NT2/D1 (cell line): ENCODE results near the gene CYRIA.

ENCODE experiments used
- DNase-seq: peaks from one replicate; pipeline ENCODE4 v3.0.0-alpha.2; 2011; ENCODE audit warnings: low read depth, low spot score
- H3K27me3 ChIP-seq: 2 replicates; pipeline ENCODE4 v1.6.0; 2011; ENCODE audit warnings: mild to moderate bottlenecking; ENCODE audit not compliant: insufficient read length, insufficient read depth
- H3K36me3 ChIP-seq: 2 replicates; pipeline ENCODE4 v1.6.1; 2011; ENCODE audit warnings: mild to moderate bottlenecking, low read length, mixed read lengths; ENCODE audit not compliant: insufficient read depth, insufficient read length
- H3K4me1 ChIP-seq: 2 replicates; pipeline ENCODE4 v1.5.1; 2011; ENCODE audit not compliant: insufficient read depth, insufficient read length
- H3K4me3 ChIP-seq: 2 replicates; pipeline ENCODE4 v1.5.1; 2011; ENCODE audit warnings: low read depth; ENCODE audit not compliant: insufficient read length
- H3K9ac ChIP-seq: 2 replicates; pipeline ENCODE4 v1.6.0; 2011; ENCODE audit warnings: low read depth; ENCODE audit not compliant: insufficient read length
- H3K9me3 ChIP-seq: 2 replicates; pipeline ENCODE4 v1.5.1; 2011; ENCODE audit warnings: mild to moderate bottlenecking, low read length; ENCODE audit not compliant: insufficient read depth
- SUZ12 ChIP-seq: IDR thresholded peaks from 2 replicates; pipeline ENCODE4 v1.6.1; 2011; ENCODE audit not compliant: insufficient read length, insufficient read depth; ENCODE audit errors: extremely low read depth
- YY1 ChIP-seq: IDR thresholded peaks from 2 replicates; pipeline ENCODE4 v1.6.1; 2011; ENCODE audit not compliant: insufficient read length, insufficient read depth
- ZNF274 ChIP-seq: IDR thresholded peaks from 2 replicates; pipeline ENCODE4 v1.6.1; 2011; ENCODE audit warnings: mild to moderate bottlenecking, low read depth, low read length

CYRIA gene

DNA sequence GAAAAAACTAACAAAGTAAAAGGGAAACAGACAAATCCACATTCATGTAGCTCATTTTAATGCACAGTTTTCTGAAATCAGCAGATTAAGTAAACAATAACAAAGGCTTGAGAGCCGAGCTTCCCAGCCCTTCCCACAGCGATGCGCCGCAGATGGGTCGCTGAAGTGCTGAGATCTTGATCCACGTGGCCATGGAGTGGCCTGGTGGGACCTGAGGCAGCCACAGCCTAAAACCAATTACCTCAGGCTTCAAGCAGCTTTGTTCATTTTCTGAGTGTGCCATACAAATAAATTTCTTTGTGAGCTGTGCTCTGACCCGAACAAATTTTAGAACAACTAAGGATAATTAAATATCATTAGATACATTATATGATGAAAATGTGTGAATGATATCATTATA, 25.6 kb upstream of the CYRIA start:
- H3K4me3 ChIP-seq: no peak overlapping the region
- no peak for DNase-seq
- H3K27me3 ChIP-seq: no peaks in the 10 kb centered on the region
- no peak overlapping the region for H3K9ac ChIP-seq
- H3K9me3 ChIP-seq: no peaks in the 10 kb centered on the region
- H3K36me3 ChIP-seq: no peaks in the 10 kb centered on the region
- no peaks in the 10 kb centered on the region for H3K4me1 ChIP-seq
- TF ChIP-seq YY1: no peak

DNA sequence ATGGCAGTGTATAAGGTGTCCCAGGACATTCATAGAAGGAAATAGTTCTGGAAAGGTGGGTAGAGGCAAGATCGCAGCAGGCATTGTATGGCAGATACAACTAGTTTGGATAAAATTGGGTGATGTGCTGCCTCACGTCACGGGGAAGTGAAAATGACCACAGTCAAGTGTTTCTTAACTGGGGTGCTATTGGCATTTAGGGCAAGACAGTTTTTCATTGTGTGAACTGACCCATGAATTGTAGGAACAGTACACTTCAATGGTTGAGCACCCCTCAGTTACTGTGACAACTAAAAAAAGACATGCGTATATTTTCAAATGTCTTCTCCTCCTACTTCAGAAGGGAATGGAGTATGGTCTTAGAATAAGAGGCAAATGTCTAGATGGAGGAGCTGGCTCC, 22.3 kb upstream of the CYRIA start:
- no peaks in the 10 kb centered on the region for H3K4me1 ChIP-seq
- H3K9ac ChIP-seq: no peak overlapping the region
- no peak for DNase-seq
- H3K27me3 ChIP-seq: no peaks in the 10 kb centered on the region
- TF ChIP-seq ZNF274 (no peak), SUZ12 (no peak), YY1 (no peak)
- no peak overlapping the region for H3K4me3 ChIP-seq
- H3K9me3 ChIP-seq: no peaks in the 10 kb centered on the region
- no peaks in the 10 kb centered on the region for H3K36me3 ChIP-seq

DNA sequence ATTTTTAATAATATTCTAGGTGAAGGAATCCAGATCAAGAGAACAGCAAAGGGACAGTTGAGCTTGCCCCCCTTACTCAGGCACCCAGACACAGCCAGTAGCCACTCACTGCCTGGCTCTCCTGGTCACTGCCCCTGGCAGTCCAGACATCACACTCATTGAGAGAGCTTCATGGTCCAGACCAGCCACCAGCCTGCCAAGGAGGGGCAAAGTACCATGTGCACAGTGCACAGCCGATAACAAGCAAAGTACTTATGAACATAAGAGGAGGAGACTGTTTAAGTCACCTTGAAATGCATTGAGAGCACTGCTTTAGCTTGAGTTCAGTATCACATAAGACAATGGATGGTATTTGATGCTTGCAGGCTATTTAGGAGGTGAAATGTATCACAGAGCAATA, 21.6 kb upstream of the CYRIA start:
- no peak overlapping the region for H3K4me3 ChIP-seq
- no peak for TF ChIP-seq SUZ12
- H3K36me3 ChIP-seq: no peaks in the 10 kb centered on the region
- no peak overlapping the region for H3K9ac ChIP-seq
- H3K9me3 ChIP-seq: no peaks in the 10 kb centered on the region
- no peak for DNase-seq
- H3K4me1 ChIP-seq: no peaks in the 10 kb centered on the region
- no peaks in the 10 kb centered on the region for H3K27me3 ChIP-seq

DNA sequence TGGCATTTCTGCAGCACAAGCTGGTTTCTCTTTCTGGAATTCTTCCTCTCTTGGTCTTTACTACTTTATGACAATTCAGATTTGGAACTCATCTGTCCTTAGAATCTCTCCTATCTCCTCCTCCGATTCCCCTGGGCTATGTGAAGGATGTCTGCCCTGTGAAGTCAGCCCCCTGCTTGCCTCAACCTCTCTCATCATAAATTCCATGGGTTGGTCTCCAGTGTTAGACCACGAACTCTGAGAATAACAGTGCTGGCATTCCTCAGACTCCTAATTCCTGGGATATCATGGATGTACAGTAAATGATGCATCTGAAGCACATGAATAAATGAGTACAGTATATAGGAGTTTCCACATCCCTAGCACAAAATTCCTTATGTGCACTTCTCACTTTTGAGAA, 21.0 kb upstream of the CYRIA start:
- TF ChIP-seq YY1 (no peak), ZNF274 (no peak), SUZ12 (no peak)
- DNase-seq: no peak
- Histone ChIP-seq H3K36me3 (no peaks in the 10 kb centered on the region), H3K4me1 (no peaks in the 10 kb centered on the region), H3K9ac (no peak overlapping the region), H3K4me3 (no peak overlapping the region), H3K27me3 (no peaks in the 10 kb centered on the region), H3K9me3 (no peaks in the 10 kb centered on the region)

DNA sequence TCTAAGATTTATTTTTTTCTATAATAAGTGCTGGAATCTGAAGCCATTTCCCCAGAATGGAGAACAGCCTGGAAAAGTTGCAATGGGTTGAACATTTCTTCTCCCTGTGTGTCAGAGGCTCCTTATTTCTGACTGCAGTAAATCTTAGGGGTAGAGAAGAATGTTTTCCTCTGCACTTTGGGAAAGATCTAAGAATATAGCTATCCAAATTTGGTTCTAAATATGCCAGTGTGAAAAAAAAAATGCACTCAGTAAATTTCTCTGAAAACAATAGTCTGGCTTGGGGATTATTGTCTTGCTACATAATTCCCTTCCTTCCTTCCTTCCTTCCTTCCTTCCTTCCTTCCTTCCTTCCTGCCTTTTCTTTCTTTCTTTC, 19.7 kb upstream of the CYRIA start:
- Histone ChIP-seq H3K4me3 (no peak overlapping the region), H3K4me1 (no peaks in the 10 kb centered on the region), H3K9ac (no peak overlapping the region), H3K9me3 (no peaks in the 10 kb centered on the region), H3K27me3 (no peaks in the 10 kb centered on the region), H3K36me3 (no peaks in the 10 kb centered on the region)
- TF ChIP-seq YY1: no peak
- TF ChIP-seq ZNF274: no peak
- TF ChIP-seq SUZ12: no peak
- no peak for DNase-seq

DNA sequence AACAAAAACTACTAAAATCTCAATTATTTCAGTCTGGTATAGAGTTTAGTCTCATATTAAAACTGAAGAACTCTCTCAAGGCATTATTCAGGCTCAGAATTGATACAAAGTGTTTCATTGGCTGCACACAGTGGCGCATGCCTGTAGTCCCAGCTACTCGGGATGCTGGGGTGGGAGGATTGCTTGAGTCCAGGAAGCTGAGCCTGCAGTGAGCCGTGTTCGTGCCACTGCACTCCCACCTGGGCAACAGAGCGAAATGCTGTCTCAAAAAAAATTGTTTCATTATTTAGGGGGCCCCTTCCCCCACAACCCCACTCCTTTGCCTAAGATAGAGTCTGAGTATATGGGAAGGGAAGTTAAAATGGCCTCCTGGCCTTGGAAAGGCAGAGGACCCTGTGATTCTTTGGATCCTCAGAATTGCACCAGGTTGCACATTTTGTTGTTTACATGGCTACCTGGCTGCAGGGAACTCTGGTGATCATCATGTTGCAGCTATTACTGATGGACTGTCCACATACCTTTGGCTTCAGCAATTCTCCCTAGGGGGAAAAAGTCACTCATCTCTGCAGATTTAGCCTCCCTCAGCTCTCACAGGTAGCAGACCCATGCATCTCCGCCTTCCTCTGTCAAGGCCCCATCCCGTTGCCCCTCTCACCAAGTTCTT, 19.2 kb upstream of the CYRIA start:
- no peak for TF ChIP-seq YY1
- no peak for TF ChIP-seq SUZ12
- no peak for TF ChIP-seq ZNF274

DNA sequence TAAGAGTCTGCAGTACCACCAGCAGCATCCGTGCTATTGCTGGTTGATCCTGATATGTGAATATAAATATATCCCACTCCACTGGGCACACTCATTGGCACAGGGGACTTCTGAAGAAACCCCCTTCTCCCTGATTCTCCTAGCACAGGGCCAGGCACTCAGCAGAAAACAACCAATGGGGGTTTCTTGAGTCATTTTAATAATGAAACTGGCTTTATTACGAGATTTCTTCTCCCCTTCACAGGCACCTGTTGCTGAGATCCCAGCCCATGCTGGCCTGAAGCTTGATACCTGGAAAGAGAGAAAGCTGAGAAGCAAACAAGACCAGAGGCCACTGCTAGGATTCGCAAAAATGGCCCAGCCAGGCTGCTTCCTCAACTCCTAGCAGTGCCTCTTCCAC, 17.9 kb upstream of the CYRIA start:
- Histone ChIP-seq H3K9me3 (no peaks in the 10 kb centered on the region), H3K36me3 (no peaks in the 10 kb centered on the region), H3K27me3 (no peaks in the 10 kb centered on the region), H3K4me3 (no peak overlapping the region), H3K9ac (no peak overlapping the region), H3K4me1 (no peaks in the 10 kb centered on the region)
- no peak for TF ChIP-seq ZNF274
- TF ChIP-seq SUZ12: no peak
- TF ChIP-seq YY1: no peak
- DNase-seq: no peak

More for the DNA sequence above, 19.2 kb upstream of the CYRIA start:
- Histone ChIP-seq H3K9ac (no peak overlapping the region), H3K9me3 (no peaks in the 10 kb centered on the region), H3K4me1 (no peaks in the 10 kb centered on the region), H3K27me3 (no peaks in the 10 kb centered on the region), H3K36me3 (no peaks in the 10 kb centered on the region), H3K4me3 (no peak overlapping the region)
- DNase-seq: no peak
